IPS-18a (cell line): ENCODE results near the gene SERPINB1.
"Not testable (repeated sequence)": the region's sequence is repeated elsewhere in the genome, so short reads cannot be mapped to it uniquely, and the experiment has no call there.

Experiments used
- H3K27ac ChIP-seq: one replicate; pipeline ENCODE4 v1.5.1; 2013; ENCODE audit warnings: low read length
- H3K27me3 ChIP-seq: one replicate; pipeline ENCODE4 v1.6.1; 2013; ENCODE audit warnings: mild to moderate bottlenecking, low read length; ENCODE audit not compliant: control insufficient read depth, insufficient read depth
- H3K36me3 ChIP-seq: one replicate; pipeline ENCODE4 v1.6.1; 2013; ENCODE audit warnings: low read depth, low read length; ENCODE audit not compliant: control insufficient read depth
- H3K4me1 ChIP-seq: one replicate; pipeline ENCODE4 v1.6.1; 2013; ENCODE audit warnings: low read depth, low read length; ENCODE audit not compliant: control insufficient read depth
- H3K4me3 ChIP-seq: one replicate; pipeline ENCODE4 v1.5.1; 2013; ENCODE audit warnings: low read length
- H3K9ac ChIP-seq: one replicate; pipeline ENCODE4 v1.6.1; 2013; ENCODE audit warnings: mild to moderate bottlenecking, low read length, moderate library complexity
- H3K9me3 ChIP-seq: one replicate; pipeline ENCODE4 v1.6.1; 2013; ENCODE audit warnings: low read depth, low read length; ENCODE audit not compliant: control insufficient read depth

The SERPINB1 gene

DNA sequence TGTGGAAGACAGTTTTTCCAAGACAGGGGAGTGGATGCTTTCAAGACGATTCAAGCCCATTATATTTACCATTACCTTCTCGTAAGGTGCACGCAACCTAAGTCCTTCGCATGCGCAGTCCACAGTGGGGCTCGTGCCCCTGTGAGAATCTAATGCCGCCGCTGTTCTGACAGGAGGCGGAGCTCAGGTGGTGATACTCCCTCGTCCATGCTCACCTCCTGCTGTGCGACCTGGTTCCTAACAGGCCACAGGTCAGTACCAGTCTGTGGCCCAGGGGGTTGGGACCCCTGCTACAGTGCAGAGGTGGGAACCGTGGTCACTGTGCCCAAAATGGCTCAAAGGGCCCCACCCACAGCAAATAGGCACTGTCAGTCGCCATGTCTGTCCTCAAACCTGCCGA lies 36.6 kb downstream of the SERPINB1 start:
- Histone ChIP-seq H3K4me3 (no peak overlapping the region), H3K9me3 (no peaks in the 10 kb centered on the region), H3K36me3 (no peaks in the 10 kb centered on the region), H3K27ac (no peak overlapping the region), H3K4me1 (no peaks in the 10 kb centered on the region), H3K27me3 (no peaks in the 10 kb centered on the region), H3K9ac (no peak overlapping the region)

DNA sequence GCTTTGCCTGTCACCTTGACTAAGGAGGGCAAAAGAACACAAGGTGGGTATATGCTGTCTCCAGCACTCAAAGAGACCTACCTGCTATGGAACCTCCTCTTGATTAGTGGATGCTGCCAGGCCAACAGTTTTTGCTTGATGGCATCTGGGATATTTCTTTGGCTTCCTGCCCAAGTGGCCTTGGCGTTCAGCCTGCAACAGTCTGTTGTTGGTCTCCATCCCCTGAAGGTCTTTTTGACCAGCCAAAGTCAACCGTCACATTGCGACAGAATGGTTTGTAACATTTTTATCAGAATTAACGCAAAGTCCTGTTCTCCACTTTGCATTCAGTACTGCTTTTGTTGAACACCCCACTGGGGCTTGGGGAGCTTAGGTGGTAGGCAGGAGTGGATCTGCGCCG lies 37.1 kb downstream of the SERPINB1 start:
- H3K27me3 ChIP-seq: no peaks in the 10 kb centered on the region
- no peak overlapping the region for H3K27ac ChIP-seq
- H3K9me3 ChIP-seq: no peaks in the 10 kb centered on the region
- no peak overlapping the region for H3K9ac ChIP-seq
- no peaks in the 10 kb centered on the region for H3K4me1 ChIP-seq
- H3K4me3 ChIP-seq: no peak overlapping the region
- H3K36me3 ChIP-seq: no peaks in the 10 kb centered on the region

DNA sequence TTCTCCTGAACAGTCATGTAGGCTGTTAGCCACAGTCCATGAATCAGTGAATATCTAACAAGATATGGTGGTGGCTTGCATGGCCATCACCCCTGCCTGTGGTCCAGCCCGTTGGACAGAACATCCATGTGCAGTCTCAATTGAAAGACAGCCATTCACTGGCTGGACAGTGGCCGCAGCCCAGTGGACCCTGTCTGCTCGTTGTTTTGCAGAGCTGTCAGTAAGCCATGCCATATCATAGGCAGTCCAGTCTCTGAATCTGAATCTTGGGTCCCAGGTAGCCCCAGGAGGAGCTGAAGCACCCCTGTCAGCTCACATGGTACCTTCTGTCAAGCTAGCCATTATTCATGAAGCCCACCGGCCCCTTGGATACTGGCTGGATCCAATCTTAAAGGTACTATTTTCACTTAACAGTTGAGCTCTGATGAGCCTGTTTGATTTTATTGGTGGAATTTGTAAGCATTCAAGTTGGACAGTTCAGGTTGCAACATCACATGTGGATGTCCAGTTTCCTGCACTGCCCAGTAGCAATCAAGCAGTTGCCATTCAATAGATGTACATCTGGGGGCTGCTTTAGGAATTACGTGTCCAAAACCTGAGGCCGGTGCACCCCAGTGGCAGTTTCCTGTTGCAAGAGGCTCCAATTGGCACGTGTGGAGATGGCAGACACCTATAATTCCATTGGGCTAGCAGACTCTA lies 37.8 kb downstream of the SERPINB1 start:
- H3K27me3 ChIP-seq: no peaks in the 10 kb centered on the region
- H3K36me3 ChIP-seq: no peaks in the 10 kb centered on the region
- H3K4me3 ChIP-seq: no peak overlapping the region
- no peak overlapping the region for H3K27ac ChIP-seq
- H3K9me3 ChIP-seq: no peaks in the 10 kb centered on the region
- H3K9ac ChIP-seq: no peak overlapping the region
- no peaks in the 10 kb centered on the region for H3K4me1 ChIP-seq

DNA sequence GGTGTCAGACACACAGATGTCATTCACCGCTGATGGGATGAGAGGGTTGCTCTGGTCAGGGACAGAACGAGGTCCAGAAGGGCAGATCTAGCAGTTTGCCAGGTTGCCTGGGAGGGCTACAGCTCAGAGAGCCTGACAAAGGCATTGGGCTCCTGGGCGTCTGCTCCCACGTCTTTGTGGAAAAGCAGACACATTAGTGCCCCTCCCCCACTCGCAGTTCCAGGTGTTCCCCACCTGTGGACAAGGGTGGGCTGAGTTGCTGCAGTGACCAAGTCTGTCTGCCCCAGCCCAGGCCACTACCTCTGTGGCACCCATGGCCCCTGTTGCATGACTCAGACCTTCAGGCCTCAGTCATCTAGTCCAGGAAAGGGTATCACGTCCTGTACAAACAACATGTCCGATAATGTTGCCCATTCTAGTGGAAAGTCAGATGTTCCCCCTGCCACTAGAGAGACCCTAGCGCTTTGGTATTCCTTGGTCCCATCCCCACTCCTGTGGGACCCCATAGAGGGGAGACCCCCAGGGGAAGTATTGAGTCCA lies 39.1 kb downstream of the SERPINB1 start:
- H3K9me3 ChIP-seq: no peaks in the 10 kb centered on the region
- H3K27me3 ChIP-seq: no peaks in the 10 kb centered on the region
- no peak overlapping the region for H3K9ac ChIP-seq
- no peaks in the 10 kb centered on the region for H3K4me1 ChIP-seq
- H3K27ac ChIP-seq: no peak overlapping the region
- no peak overlapping the region for H3K4me3 ChIP-seq
- H3K36me3 ChIP-seq: no peaks in the 10 kb centered on the region

DNA sequence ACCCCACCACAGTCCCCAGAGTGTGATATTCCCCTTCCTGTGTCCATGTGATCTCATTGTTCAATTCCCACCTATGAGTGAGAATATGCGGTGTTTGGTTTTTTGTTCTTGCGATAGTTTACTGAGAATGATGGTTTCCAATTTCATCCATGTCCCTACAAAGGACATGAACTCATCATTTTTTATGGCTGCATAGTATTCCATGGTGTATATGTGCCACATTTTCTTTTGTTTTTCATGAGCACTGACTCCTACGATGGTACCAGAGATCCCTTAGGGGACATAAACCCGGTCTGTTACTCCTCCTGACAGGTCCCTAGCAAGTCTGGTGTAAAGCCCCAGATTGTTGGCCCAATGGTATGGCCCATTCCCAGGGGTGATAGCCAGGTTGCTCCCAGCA lies 40.0 kb downstream of the SERPINB1 start:
- not testable (repeated sequence) for H3K9me3 ChIP-seq, H3K4me1 ChIP-seq, H3K4me3 ChIP-seq, H3K27ac ChIP-seq, H3K36me3 ChIP-seq, H3K9ac ChIP-seq, H3K27me3 ChIP-seq

DNA sequence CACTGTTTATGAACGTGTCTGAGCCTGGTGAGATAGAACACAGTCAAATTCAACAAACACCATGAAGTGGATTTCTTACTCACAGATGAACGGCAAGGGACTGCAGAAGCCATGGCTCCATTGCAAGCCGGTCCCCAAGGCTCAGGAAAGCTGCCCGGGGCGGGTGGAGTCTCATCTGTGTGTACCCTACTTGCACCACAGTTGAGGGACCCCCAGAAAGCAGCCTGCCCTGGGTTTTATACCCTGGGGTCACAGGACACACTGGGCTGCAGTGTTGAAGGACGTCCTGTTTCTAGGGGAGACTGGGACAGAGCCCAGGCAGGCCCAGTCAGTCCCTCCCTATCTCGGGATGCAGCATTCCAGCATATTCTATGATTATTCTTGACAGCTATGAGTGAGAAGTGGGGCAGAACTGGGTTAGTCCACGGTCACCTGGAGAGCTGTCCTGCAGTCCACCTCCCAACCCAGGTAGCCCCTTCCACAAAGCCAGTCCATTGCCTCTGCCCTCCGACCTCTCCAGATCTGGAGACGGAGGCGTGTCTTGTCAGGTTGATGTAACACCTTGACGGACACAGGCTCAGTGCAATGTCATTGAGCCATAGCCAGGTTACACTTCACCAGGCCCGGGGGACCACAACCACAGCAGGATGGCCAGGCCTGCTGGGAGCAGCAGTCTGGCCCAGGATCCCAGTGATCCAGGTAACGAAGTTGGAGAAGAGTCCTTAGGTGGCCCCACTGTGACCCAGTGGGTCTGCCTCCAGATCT lies 40.9 kb downstream of the SERPINB1 start:
- H3K4me1 ChIP-seq: no peaks in the 10 kb centered on the region
- H3K9ac ChIP-seq: no peak overlapping the region
- H3K36me3 ChIP-seq: no peaks in the 10 kb centered on the region
- no peaks in the 10 kb centered on the region for H3K9me3 ChIP-seq
- no peak overlapping the region for H3K27ac ChIP-seq
- no peak overlapping the region for H3K4me3 ChIP-seq
- H3K27me3 ChIP-seq: no peaks in the 10 kb centered on the region

DNA sequence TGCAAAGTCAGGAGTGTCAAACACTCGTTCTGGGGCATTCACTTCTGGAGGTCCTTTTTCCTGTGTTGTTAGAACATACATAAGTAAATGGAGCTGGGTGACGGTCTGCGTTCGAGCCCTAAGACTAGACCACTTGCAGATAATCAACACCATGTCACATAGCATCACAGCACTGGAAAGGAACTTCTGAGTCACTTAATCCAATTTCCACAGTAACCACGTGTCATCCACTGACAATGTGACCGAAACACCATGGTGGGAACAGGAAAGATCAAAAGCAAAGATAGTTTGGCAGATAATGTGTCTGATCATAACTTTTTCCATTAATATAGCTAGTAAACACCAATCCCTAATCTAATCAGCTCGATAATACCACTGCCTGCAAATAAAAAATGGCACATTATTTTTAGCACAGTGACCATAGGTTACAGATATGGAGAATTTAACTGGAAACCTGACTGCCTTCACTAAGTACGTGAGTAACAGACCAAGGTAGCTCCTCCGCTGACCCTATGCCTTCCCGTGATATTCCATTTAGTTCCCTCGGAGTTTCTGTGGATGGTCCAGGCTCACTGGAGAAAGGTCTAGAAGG lies 41.6 kb downstream of the SERPINB1 start:
- Histone ChIP-seq H3K27ac (no peak overlapping the region), H3K9ac (no peak overlapping the region), H3K4me3 (no peak overlapping the region), H3K27me3 (no peaks in the 10 kb centered on the region), H3K4me1 (no peaks in the 10 kb centered on the region), H3K9me3 (no peaks in the 10 kb centered on the region), H3K36me3 (no peaks in the 10 kb centered on the region)

DNA sequence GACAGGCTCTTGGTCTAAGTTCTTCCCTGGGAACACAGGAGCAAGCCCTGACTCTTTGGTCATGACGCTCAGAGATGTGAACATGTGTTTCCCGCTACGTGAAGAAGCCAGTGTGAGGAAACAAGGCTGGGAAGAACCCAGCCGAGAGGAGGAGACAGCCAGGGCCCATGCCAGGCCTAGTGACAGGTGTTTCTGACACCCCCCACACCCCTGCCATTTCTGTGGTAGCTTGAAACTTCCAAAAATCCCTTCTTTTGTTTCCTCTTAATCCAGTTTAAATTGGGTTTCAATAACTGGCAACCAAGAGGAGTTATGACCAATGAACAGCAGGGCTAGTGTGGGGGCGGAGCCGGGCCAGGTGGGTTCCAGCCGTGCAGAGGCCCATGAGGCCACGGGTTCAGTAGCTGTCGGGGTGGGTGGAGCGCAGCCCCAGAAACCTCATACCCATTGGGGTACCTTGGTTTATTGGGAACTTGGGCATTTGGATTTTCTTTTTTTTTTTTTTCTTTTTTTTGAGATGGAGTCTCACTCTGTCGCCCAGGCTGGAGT lies 43.0 kb downstream of the SERPINB1 start:
- H3K9ac ChIP-seq: no peak overlapping the region
- H3K27ac ChIP-seq: no peak overlapping the region
- H3K9me3 ChIP-seq: no peaks in the 10 kb centered on the region
- no peaks in the 10 kb centered on the region for H3K27me3 ChIP-seq
- H3K36me3 ChIP-seq: no peaks in the 10 kb centered on the region
- H3K4me3 ChIP-seq: no peak overlapping the region
- no peaks in the 10 kb centered on the region for H3K4me1 ChIP-seq

DNA sequence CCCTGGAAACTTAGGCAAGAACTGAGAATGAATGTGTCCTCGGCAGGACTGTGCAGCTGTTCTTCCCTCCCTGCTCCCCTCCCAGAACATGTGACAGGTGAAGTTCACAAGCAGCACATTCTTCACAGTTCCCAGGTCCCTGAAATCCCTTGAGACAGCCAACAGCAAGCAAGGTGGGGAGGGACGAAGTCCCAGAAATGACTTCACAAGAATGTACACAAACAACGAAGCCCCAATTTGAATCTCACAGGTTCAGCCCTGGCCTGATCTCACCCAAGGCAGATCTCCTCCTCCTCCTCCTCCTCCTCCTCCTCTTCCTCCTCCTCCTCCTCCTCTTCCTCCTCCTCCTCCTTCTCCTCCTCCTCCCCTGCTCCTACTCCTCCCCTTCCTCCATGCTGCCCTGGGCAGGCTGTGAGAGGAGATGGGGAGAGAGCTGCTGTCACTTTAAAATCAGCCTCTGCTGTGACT lies 44.1 kb downstream of the SERPINB1 start:
- H3K36me3 ChIP-seq: no peaks in the 10 kb centered on the region

DNA sequence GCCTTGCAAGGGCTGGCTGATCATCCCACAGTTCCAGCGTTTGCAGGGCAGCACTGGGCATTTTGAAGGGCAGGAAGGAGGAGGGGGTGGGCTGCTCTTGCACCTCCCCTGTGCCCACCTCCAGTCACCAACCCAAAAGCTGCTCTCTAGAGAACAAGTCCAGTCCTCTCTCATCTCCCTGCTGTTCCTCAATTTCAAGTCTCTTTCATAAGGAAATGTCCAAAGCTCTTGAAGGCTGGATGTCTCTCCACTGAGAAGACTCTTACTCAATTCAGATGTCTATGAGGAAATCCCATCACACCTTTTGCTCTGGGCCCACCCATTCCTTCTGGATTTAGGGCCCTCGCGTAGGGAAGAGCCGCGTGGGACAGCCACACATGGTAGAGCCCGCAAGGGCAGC lies 44.8 kb downstream of the SERPINB1 start:
- Histone ChIP-seq H3K36me3 (no peaks in the 10 kb centered on the region), H3K27ac (no peak overlapping the region), H3K4me1 (no peaks in the 10 kb centered on the region), H3K27me3 (no peaks in the 10 kb centered on the region), H3K9ac (no peak overlapping the region), H3K9me3 (no peaks in the 10 kb centered on the region), H3K4me3 (no peak overlapping the region)

More for the DNA sequence above, 44.1 kb downstream of the SERPINB1 start:
- H3K27ac ChIP-seq: no peak overlapping the region
- no peaks in the 10 kb centered on the region for H3K27me3 ChIP-seq
- H3K9me3 ChIP-seq: no peaks in the 10 kb centered on the region
- no peak overlapping the region for H3K4me3 ChIP-seq
- no peaks in the 10 kb centered on the region for H3K4me1 ChIP-seq
- no peak overlapping the region for H3K9ac ChIP-seq

DNA sequence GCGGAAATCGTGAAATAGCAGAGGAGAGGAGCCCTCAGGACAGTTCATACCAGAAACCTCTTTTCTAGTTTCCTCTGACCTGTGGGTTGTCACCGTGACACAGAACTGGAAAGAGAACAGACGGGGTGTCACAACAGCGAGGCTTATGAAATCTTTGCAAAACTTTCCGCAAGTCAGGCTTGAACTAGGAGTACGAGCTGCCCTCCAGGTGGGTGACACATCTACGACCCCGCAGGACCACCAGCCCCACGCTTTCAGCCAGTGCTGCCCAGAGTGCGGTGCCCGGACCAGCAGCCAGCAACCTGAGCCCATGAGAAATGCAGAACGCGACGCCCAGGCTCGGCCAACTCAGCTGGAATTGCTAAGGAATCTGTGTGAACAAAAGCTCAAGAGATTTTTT lies 45.7 kb downstream of the SERPINB1 start:
- H3K27me3 ChIP-seq: no peaks in the 10 kb centered on the region
- H3K9ac ChIP-seq: no peak overlapping the region
- H3K27ac ChIP-seq: no peak overlapping the region
- H3K9me3 ChIP-seq: no peaks in the 10 kb centered on the region
- H3K4me3 ChIP-seq: no peak overlapping the region
- H3K36me3 ChIP-seq: no peaks in the 10 kb centered on the region
- peaks cover under 1% of the 10 kb centered on the region for H3K4me1 ChIP-seq
